ENCODE measurements around the gene PHF12. TPM values are rescaled to one million over a fixed set of nuclear protein-coding genes. Genes with fewer than 3 reads are reported as not detected.

Gene PHF12
- total RNA-seq, 1 donor from 2014 or later = 33.6 TPM

- Mint-ChIP-seq H3K9me3 (ENCODE audit: low read depth) (no peaks in the 10 kb centered on the region), H3K27ac (ENCODE audit: unreplicated experiment) (no peak overlapping the region), H3K27me3 (ENCODE audit: low read depth) (peaks cover 22% of the 10 kb centered on the region), H3K36me3 (ENCODE audit: low read depth) (no peaks in the 10 kb centered on the region), H3K4me1 (ENCODE audit: low read depth) (no peaks in the 10 kb centered on the region), H3K4me3 (ENCODE audit: unreplicated experiment) (no peak overlapping the region)
- no peak for DNase-seq (ENCODE audit: low spot score)
- no peak for TF ChIP-seq CTCF (IDR thresholded peaks at IDR 0.05)
Measured at GRCh38 chr17:28988475-28988874, 37.2 kb upstream of the PHF12 start.

- Mint-ChIP-seq H3K27ac (ENCODE audit: unreplicated experiment) (no peak overlapping the region), H3K9me3 (ENCODE audit: low read depth) (no peaks in the 10 kb centered on the region), H3K4me1 (ENCODE audit: low read depth) (peaks cover 8% of the 10 kb centered on the region), H3K4me3 (ENCODE audit: unreplicated experiment) (no peak overlapping the region), H3K36me3 (ENCODE audit: low read depth) (no peaks in the 10 kb centered on the region), H3K27me3 (ENCODE audit: low read depth) (peaks cover 19% of the 10 kb centered on the region)
- TF ChIP-seq CTCF (IDR thresholded peaks at IDR 0.05) = no peak
- DNase-seq (ENCODE audit: low spot score) = no peak
Measured at GRCh38 chr17:28986714-28987655, 35.7 kb upstream of the PHF12 start.

GRCh38 chr17:28985950-28986713 is 34.8 kb upstream of the PHF12 start:
- no peak for TF ChIP-seq CTCF (IDR thresholded peaks at IDR 0.05)
- peaks cover 8% of the 10 kb centered on the region for H3K4me1 Mint-ChIP-seq (ENCODE audit: low read depth)
- peaks cover 17% of the 10 kb centered on the region for H3K27me3 Mint-ChIP-seq (ENCODE audit: low read depth)
- H3K4me3 Mint-ChIP-seq (ENCODE audit: unreplicated experiment) = no peak overlapping the region
- H3K27ac Mint-ChIP-seq (ENCODE audit: unreplicated experiment) = no peak overlapping the region
- no peaks in the 10 kb centered on the region for H3K36me3 Mint-ChIP-seq (ENCODE audit: low read depth)
- DNase-seq (ENCODE audit: low spot score) = no peak
- H3K9me3 Mint-ChIP-seq (ENCODE audit: low read depth) = no peaks in the 10 kb centered on the region

GRCh38 chr17:28983286-28984230 is 32.2 kb upstream of the PHF12 start:
- no peak for DNase-seq (ENCODE audit: low spot score)
- Mint-ChIP-seq H3K4me1 (ENCODE audit: low read depth) (peaks cover 8% of the 10 kb centered on the region), H3K36me3 (ENCODE audit: low read depth) (no peaks in the 10 kb centered on the region), H3K9me3 (ENCODE audit: low read depth) (no peaks in the 10 kb centered on the region), H3K27ac (ENCODE audit: unreplicated experiment) (no peak overlapping the region), H3K27me3 (ENCODE audit: low read depth) (peaks cover 20% of the 10 kb centered on the region), H3K4me3 (ENCODE audit: unreplicated experiment) (no peak overlapping the region)
- TF ChIP-seq CTCF (IDR thresholded peaks at IDR 0.05) = no peak

Data from chondrocyte (in vitro differentiated cells).